ENCODE results near the gene CALU.

The CALU gene

GRCh38 chr7:128755075-128755818 is 16.1 kb downstream of the CALU start:
- no peaks in the 10 kb centered on the region for H3K9me3 ChIP-seq
- no peaks in the 10 kb centered on the region for H3K27me3 ChIP-seq
- no peak overlapping the region for H3K4me3 ChIP-seq (ENCODE audit: low read depth, low read length)
- H3K36me3 ChIP-seq, result peaks cover 87% of the 10 kb centered on the region
- DNase-seq, result no peak
- TF ChIP-seq CTCF (IDR thresholded peaks at IDR 0.05; ENCODE audit: low read depth, low read length), result no peak
- no peaks in the 10 kb centered on the region for H3K4me1 ChIP-seq

GRCh38 chr7:128755819-128756476 is 16.8 kb downstream of the CALU start:
- no peaks in the 10 kb centered on the region for H3K4me1 ChIP-seq
- H3K9me3 ChIP-seq, result no peaks in the 10 kb centered on the region
- no peak for TF ChIP-seq CTCF (IDR thresholded peaks at IDR 0.05; ENCODE audit: low read depth, low read length)
- no peak overlapping the region for H3K4me3 ChIP-seq (ENCODE audit: low read depth, low read length)
- no peaks in the 10 kb centered on the region for H3K27me3 ChIP-seq
- DNase-seq, result no peak
- peaks cover 87% of the 10 kb centered on the region for H3K36me3 ChIP-seq

GRCh38 chr7:128757203-128757602 is 18.0 kb downstream of the CALU start:
- DNase-seq, result no peak
- no peaks in the 10 kb centered on the region for H3K9me3 ChIP-seq
- no peak for TF ChIP-seq CTCF (IDR thresholded peaks at IDR 0.05; ENCODE audit: low read depth, low read length)
- H3K4me1 ChIP-seq, result no peaks in the 10 kb centered on the region
- no peaks in the 10 kb centered on the region for H3K27me3 ChIP-seq
- peaks cover 85% of the 10 kb centered on the region for H3K36me3 ChIP-seq
- H3K4me3 ChIP-seq (ENCODE audit: low read depth, low read length), result no peak overlapping the region

GRCh38 chr7:128758553-128758952 is 19.4 kb downstream of the CALU start:
- Histone ChIP-seq H3K27me3 (no peaks in the 10 kb centered on the region), H3K4me3 (ENCODE audit: low read depth, low read length) (no peak overlapping the region), H3K4me1 (no peaks in the 10 kb centered on the region), H3K9me3 (no peaks in the 10 kb centered on the region), H3K36me3 (peaks cover 82% of the 10 kb centered on the region)
- DNase-seq, result no peak
- TF ChIP-seq CTCF (IDR thresholded peaks at IDR 0.05; ENCODE audit: low read depth, low read length), result no peak

GRCh38 chr7:128759242-128759641 is 20.1 kb downstream of the CALU start:
- H3K36me3 ChIP-seq, result peaks cover 82% of the 10 kb centered on the region
- no peak for DNase-seq
- no peak overlapping the region for H3K4me3 ChIP-seq (ENCODE audit: low read depth, low read length)
- H3K9me3 ChIP-seq, result no peaks in the 10 kb centered on the region
- no peak for TF ChIP-seq CTCF (IDR thresholded peaks at IDR 0.05; ENCODE audit: low read depth, low read length)
- no peaks in the 10 kb centered on the region for H3K27me3 ChIP-seq
- H3K4me1 ChIP-seq, result no peaks in the 10 kb centered on the region

GRCh38 chr7:128763541-128763940 is 24.4 kb downstream of the CALU start:
- Histone ChIP-seq H3K4me1 (no peaks in the 10 kb centered on the region), H3K27me3 (no peaks in the 10 kb centered on the region), H3K9me3 (no peaks in the 10 kb centered on the region), H3K4me3 (ENCODE audit: low read depth, low read length) (no peak overlapping the region), H3K36me3 (peaks cover 87% of the 10 kb centered on the region)
- no peak for DNase-seq
- TF ChIP-seq CTCF (IDR thresholded peaks at IDR 0.05; ENCODE audit: low read depth, low read length), result no peak
